ENCODE results near the gene TALDO1. TPM values are rescaled to one million over a fixed set of nuclear protein-coding genes. Genes with fewer than 3 reads are reported as not detected.

TALDO1 gene
- total RNA-seq, 1 donor from 2014 or later, result 101 TPM

DNA sequence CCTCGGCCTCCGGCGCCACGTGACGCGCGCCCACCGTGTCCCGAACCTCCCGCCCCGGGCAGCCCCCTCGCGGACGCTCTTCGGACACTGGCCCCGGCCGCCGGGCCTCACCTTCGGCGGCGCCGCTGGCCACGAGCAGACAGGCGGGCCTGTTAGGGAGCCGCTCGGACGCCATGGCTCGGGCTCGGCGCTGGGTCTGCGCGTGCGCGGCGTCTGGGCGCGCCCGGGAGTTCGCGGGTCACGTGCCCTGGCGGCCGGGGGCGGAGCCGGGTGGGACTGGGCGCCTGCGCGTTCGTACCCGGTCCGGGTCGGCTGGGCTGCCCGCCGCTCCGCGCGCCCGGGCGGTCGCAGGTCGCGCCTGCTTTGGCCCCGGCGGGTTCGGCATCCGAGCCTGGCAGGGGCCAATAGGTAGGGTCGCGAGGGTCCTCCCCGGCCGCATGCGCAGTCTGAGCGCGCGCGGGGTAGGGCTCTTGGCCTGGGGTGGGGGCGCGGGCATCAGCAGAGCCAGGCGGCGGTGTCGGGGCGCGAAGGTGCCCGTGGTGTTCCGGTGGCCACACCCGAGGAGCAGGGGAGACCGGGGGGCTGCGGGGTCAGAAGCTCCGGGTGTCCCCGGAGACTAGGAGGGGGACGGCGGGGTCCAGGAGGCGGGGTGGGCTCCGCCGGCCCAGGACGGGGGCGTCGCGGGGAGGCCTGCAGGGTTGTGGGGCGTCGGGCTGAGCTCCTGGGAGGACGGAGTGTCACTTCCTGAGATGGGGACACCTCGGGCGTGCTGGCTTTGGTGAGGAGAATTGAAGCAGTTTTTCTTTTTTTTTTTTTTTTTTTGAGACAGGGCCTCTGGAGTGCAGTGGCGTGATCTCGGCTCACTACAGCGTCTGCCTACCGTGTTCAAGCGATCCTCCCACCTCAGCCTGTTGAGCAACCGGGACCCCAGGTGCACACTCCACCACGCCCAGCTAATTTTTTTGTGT lies 30.3 kb downstream of the TALDO1 start, which contains the start of gene GATD1:
Gene GATD1 (minus strand): TSS at position 200 of the 968 bp plus-strand sequence. CDS start 25 bp downstream, at position 175.
- H3K4me1 ChIP-seq, result peaks cover 16% of the 10 kb centered on the region
- DNase-seq (ENCODE audit: low spot score), result peak; percentile 96
- H3K27me3 ChIP-seq, result no peaks in the 10 kb centered on the region
- TF ChIP-seq EZH2 (IDR thresholded peaks at IDR 0.05), result no peak
- no peak for TF ChIP-seq EZH2phosphoT487 (IDR thresholded peaks at IDR 0.05)
- TF ChIP-seq, protein P1, sequence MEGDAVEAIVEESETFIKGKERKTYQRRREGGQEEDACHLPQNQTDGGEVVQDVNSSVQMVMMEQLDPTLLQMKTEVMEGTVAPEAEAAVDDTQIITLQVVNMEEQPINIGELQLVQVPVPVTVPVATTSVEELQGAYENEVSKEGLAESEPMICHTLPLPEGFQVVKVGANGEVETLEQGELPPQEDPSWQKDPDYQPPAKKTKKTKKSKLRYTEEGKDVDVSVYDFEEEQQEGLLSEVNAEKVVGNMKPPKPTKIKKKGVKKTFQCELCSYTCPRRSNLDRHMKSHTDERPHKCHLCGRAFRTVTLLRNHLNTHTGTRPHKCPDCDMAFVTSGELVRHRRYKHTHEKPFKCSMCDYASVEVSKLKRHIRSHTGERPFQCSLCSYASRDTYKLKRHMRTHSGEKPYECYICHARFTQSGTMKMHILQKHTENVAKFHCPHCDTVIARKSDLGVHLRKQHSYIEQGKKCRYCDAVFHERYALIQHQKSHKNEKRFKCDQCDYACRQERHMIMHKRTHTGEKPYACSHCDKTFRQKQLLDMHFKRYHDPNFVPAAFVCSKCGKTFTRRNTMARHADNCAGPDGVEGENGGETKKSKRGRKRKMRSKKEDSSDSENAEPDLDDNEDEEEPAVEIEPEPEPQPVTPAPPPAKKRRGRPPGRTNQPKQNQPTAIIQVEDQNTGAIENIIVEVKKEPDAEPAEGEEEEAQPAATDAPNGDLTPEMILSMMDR (IDR thresholded peaks at IDR 0.05), result no peak
- H3K4me3 Mint-ChIP-seq, result peak within 1 kb of the TSS; percentile 88
- peaks cover 3% of the 10 kb centered on the region for H3K36me3 Mint-ChIP-seq
- peak within 1 kb of the TSS; percentile 88 for H2AFZ ChIP-seq (replicated peaks)
- H3K9me3 Mint-ChIP-seq, result no peaks in the 10 kb centered on the region
- H3K36me3 ChIP-seq, result no peaks in the 10 kb centered on the region
- H3K27ac ChIP-seq, result peak within 1 kb of the TSS; percentile 91
- H3K9ac ChIP-seq, result peak within 1 kb of the TSS; percentile 73
- H3K9me3 ChIP-seq (ENCODE audit: low read depth), result no peaks in the 10 kb centered on the region
- H3K4me2 ChIP-seq, result peak within 1 kb of the TSS; percentile 96
- H4K20me1 ChIP-seq (ENCODE audit: low read depth), result peaks cover 51% of the 10 kb centered on the region
- H3K27ac Mint-ChIP-seq, result peak within 1 kb of the TSS; percentile 11
- H3K4me1 Mint-ChIP-seq, result peaks cover 24% of the 10 kb centered on the region
- H3K4me3 ChIP-seq, result peak within 1 kb of the TSS; percentile 97
- H3K27me3 Mint-ChIP-seq (ENCODE audit: insufficient read depth, low read depth), result no peaks in the 10 kb centered on the region
- H3K79me2 ChIP-seq (ENCODE audit: low read depth), result peaks cover 50% of the 10 kb centered on the region
- peaks cover 17% of the 10 kb centered on the region for H3F3A ChIP-seq (ENCODE audit: low read depth)

DNA sequence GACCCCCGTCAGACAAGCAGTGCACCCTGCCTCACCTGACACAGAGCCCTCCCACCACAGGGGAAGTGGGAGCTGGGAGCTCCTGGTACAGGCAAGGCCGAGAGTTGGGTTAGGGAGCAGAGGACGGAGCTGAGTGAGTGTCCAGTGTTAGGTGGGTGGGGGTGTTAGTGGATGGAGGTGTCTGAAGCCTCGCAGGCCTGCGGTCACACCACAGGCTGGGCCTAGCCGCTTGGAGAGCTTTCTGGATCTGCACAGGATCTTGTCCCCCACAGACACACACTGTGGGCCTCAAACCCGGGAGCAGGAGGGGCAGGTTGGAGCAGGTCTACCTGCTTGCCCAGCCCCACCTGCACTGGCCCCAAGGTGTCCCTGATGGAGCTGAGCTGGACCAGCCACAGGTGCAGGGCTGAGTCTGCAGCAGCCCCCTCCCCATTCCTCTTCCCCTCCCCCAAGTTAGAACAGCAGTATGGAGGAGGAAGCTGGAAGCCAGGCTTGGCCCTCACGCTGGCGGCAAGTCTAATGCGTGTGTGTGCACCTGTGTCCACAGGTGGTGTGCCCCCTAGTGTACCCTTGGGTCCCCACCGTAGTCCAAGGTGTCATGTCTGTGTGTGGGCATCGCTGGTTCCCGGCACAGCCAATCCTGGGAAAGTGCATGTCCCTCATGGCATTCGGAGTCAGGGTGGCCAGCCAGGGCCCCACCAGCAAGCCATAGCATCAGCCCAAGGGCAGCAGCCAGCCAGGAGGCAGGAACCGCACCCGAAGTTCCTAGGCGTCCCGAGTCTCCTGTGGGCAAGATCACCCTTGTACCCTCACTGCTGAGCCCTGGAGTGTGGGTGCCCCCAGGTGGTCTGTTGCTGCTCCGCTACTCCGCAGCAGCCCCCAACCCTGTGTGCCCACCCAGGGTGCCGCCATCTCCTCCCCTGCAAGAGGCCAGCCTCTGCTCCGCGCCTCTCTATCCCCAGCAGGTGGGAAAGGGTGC lies 32.0 kb downstream of the TALDO1 start:
- TF ChIP-seq EZH2phosphoT487 (IDR thresholded peaks at IDR 0.05) (no peak), EZH2 (IDR thresholded peaks at IDR 0.05) (no peak)
- TF ChIP-seq, protein P1 (IDR thresholded peaks at IDR 0.05), result no peak
- no peaks in the 10 kb centered on the region for H3K9me3 ChIP-seq (ENCODE audit: low read depth)
- H3K27ac ChIP-seq, result no peak overlapping the region
- H3K36me3 ChIP-seq, result no peaks in the 10 kb centered on the region
- H3K9me3 Mint-ChIP-seq, result no peaks in the 10 kb centered on the region
- no peak overlapping the region for H3K27ac Mint-ChIP-seq
- peaks cover 3% of the 10 kb centered on the region for H3K36me3 Mint-ChIP-seq
- no peak overlapping the region for H2AFZ ChIP-seq (replicated peaks)
- H3K79me2 ChIP-seq (ENCODE audit: low read depth), result peaks cover 38% of the 10 kb centered on the region
- H3K4me1 ChIP-seq, result peaks cover 27% of the 10 kb centered on the region
- H3K4me2 ChIP-seq, result no peak overlapping the region
- H4K20me1 ChIP-seq (ENCODE audit: low read depth), result peaks cover 40% of the 10 kb centered on the region
- peaks cover 31% of the 10 kb centered on the region for H3F3A ChIP-seq (ENCODE audit: low read depth)
- peaks cover 3% of the 10 kb centered on the region for H3K27me3 Mint-ChIP-seq (ENCODE audit: insufficient read depth, low read depth)
- no peak overlapping the region for H3K9ac ChIP-seq
- no peaks in the 10 kb centered on the region for H3K27me3 ChIP-seq
- no peak for DNase-seq (ENCODE audit: low spot score)
- no peak overlapping the region for H3K4me3 ChIP-seq
- peak overlapping the region; percentile 74 for H3K4me3 Mint-ChIP-seq
- H3K4me1 Mint-ChIP-seq, result peaks cover 34% of the 10 kb centered on the region

DNA sequence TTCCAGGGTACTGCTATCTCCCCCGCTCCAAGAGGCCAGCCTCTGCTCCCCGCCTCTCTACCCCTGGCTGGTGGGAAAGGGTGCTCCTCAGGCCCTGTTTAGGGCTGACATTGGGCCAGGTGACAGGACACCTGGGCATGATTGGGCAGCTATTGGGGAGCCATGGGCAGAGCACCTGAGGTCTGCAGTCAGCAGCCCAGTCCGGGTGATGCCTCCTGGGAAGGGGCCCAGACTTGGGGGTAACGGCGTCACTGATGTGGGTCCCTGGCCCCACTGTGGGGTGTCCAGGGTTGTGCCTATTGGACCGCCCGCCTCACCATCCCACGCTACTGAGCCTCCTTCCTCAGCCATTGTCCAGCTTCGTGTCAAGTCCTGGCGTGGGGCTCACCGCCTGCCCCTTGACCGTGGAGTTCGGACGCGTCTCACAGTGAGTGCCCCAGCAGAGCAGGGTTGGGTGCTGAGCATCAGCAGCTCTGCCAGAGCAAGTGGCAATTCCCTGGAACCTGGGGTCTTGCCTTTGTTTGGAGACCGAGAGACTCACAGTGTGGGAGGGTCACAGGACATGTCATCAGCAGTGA lies 32.8 kb downstream of the TALDO1 start:
- H3K4me3 Mint-ChIP-seq, result peak overlapping the region; percentile 29
- H3K4me1 ChIP-seq, result peaks cover 27% of the 10 kb centered on the region
- H3K27me3 Mint-ChIP-seq (ENCODE audit: insufficient read depth, low read depth), result peaks cover 6% of the 10 kb centered on the region
- no peak overlapping the region for H3K4me2 ChIP-seq
- no peak overlapping the region for H3K4me3 ChIP-seq
- H3K79me2 ChIP-seq (ENCODE audit: low read depth), result peaks cover 30% of the 10 kb centered on the region
- no peak overlapping the region for H3K27ac ChIP-seq
- peaks cover 37% of the 10 kb centered on the region for H4K20me1 ChIP-seq (ENCODE audit: low read depth)
- no peak overlapping the region for H3K9ac ChIP-seq
- H3K36me3 ChIP-seq, result no peaks in the 10 kb centered on the region
- H3K27me3 ChIP-seq, result no peaks in the 10 kb centered on the region
- TF ChIP-seq EZH2phosphoT487 (IDR thresholded peaks at IDR 0.05), result no peak
- TF ChIP-seq, protein P1 (IDR thresholded peaks at IDR 0.05), result no peak
- TF ChIP-seq EZH2 (IDR thresholded peaks at IDR 0.05), result no peak
- H3K4me1 Mint-ChIP-seq, result peaks cover 34% of the 10 kb centered on the region
- H3K9me3 Mint-ChIP-seq, result no peaks in the 10 kb centered on the region
- H3F3A ChIP-seq (ENCODE audit: low read depth), result peaks cover 36% of the 10 kb centered on the region
- DNase-seq (ENCODE audit: low spot score), result no peak
- no peak overlapping the region for H2AFZ ChIP-seq (replicated peaks)
- no peak overlapping the region for H3K27ac Mint-ChIP-seq
- no peaks in the 10 kb centered on the region for H3K9me3 ChIP-seq (ENCODE audit: low read depth)
- H3K36me3 Mint-ChIP-seq, result peaks cover 3% of the 10 kb centered on the region
